ENCODE results near the gene PARD3.
A peak's percentile ranks its signal among the peaks of the same experiment; 100 is the strongest.
"Not testable (repeated sequence)": the region's sequence is repeated elsewhere in the genome, so short reads cannot be mapped to it uniquely, and the experiment has no call there.

Gene PARD3

GRCh38 chr10:34474555-34475273, 340.4 kb downstream of the PARD3 start:
- DNase-seq = no peak

- DNase-seq = no peak
Measured at GRCh38 chr10:34474009-34474376, 341.1 kb downstream of the PARD3 start.

GRCh38 chr10:34473174-34474008, 341.7 kb downstream of the PARD3 start:
- DNase-seq = no peak

GRCh38 chr10:34470307-34470706, 344.8 kb downstream of the PARD3 start:
- no peak for DNase-seq

- no peak for DNase-seq
Measured at GRCh38 chr10:34469446-34469845, 345.6 kb downstream of the PARD3 start.

GRCh38 chr10:34467902-34468301, 347.2 kb downstream of the PARD3 start:
- no peak for DNase-seq

GRCh38 chr10:34467364-34467763, 347.7 kb downstream of the PARD3 start:
- no peak for DNase-seq

- no peak for DNase-seq
Measured at GRCh38 chr10:34465678-34466077, 349.4 kb downstream of the PARD3 start.

- no peak for DNase-seq
Measured at GRCh38 chr10:34464591-34464990, 350.5 kb downstream of the PARD3 start.

- no peak for DNase-seq
Measured at GRCh38 chr10:34464000-34464399, 351.1 kb downstream of the PARD3 start.

- DNase-seq = no peak
Measured at GRCh38 chr10:34462993-34463392, 352.1 kb downstream of the PARD3 start.

- no peak for DNase-seq
Measured at GRCh38 chr10:34462056-34462455, 353.0 kb downstream of the PARD3 start.

GRCh38 chr10:34454590-34455261, 360.4 kb downstream of the PARD3 start:
- DNase-seq = no peak

GRCh38 chr10:34449836-34450235, 365.3 kb downstream of the PARD3 start:
- DNase-seq = no peak

GRCh38 chr10:34446049-34446448, 369.0 kb downstream of the PARD3 start:
- DNase-seq = no peak

GRCh38 chr10:34444223-34445183, 370.6 kb downstream of the PARD3 start:
- DNase-seq = no peak

GRCh38 chr10:34439386-34439785, 375.7 kb downstream of the PARD3 start:
- DNase-seq = not testable (repeated sequence)

GRCh38 chr10:34438741-34439140, 376.4 kb downstream of the PARD3 start:
- DNase-seq = no peak

GRCh38 chr10:34437906-34438305, 377.2 kb downstream of the PARD3 start:
- no peak for DNase-seq

GRCh38 chr10:34434119-34434594, 380.9 kb downstream of the PARD3 start:
- DNase-seq = peak in 1 of 56 donors; percentile 0
